Natural killer cell treated with Interleukin-12 subunit alpha and Interleukin-12 subunit beta and Interleukin-15 and Interleukin-18, amount 100 ng/mL, for 72 hours (primary cell): ENCODE measurements around the gene KRT73. TPM values are rescaled to one million over a fixed set of nuclear protein-coding genes. Genes with fewer than 3 reads are reported as not detected.

Experiments used
- total RNA-seq, 2 donors: library from RNA; stranded (reverse); gene quantifications; one replicate each; pipeline ENCODE4 v1.2.3, GENCODE V29; 2022

KRT73 gene
- total RNA-seq, 2 donors from 2014 or later, result 0.52 TPM; not detected in 1

Other genes starting within 250 kb of the KRT73 start
- gene KRT84, start 232.9 kb downstream of the KRT73 start, total RNA-seq, result not detected
- not detected for gene KRT82, start 212.2 kb downstream of the KRT73 start, total RNA-seq
- not detected for gene KRT75, start 184.2 kb downstream of the KRT73 start, total RNA-seq
- gene KRT6B, start 166.4 kb downstream of the KRT73 start, total RNA-seq, result not detected
- gene KRT6C, start 144.8 kb downstream of the KRT73 start, total RNA-seq, result not detected
- not detected for gene KRT6A, start 125.3 kb downstream of the KRT73 start, total RNA-seq
- not detected for gene KRT5, start 98.2 kb downstream of the KRT73 start, total RNA-seq
- gene KRT71, start 65.4 kb downstream of the KRT73 start, total RNA-seq, result not detected
- gene KRT74, start 44.7 kb downstream of the KRT73 start, total RNA-seq, result not detected
- gene KRT72, start 17.1 kb downstream of the KRT73 start, total RNA-seq, result under 1 TPM in 1 of 2 donors, not detected in 1; 0.43 TPM
- not detected for gene KRT2, start 33.7 kb upstream of the KRT73 start, total RNA-seq
- gene KRT1, start 61.8 kb upstream of the KRT73 start, total RNA-seq, result not detected
- not detected for gene KRT77, start 85.0 kb upstream of the KRT73 start, total RNA-seq
- gene KRT76, start 158.8 kb upstream of the KRT73 start, total RNA-seq, result not detected
- not detected for gene KRT3, start 177.6 kb upstream of the KRT73 start, total RNA-seq
- gene KRT4, start 195.6 kb upstream of the KRT73 start, total RNA-seq, result not detected
- gene KRT79, start 215.8 kb upstream of the KRT73 start, total RNA-seq, result not detected
- gene KRT78, start 230.4 kb upstream of the KRT73 start, total RNA-seq, result not detected